HEK293 (cell line): ENCODE results near the gene ST8SIA5.

Source experiments
- CTCF ChIA-PET: fragments of 350-600 bp; formaldehyde crosslinking; extraction: SDS; loops from one replicate; lab custom pipeline; 2021; ENCODE audit warnings: antibody characterized with exemption; lab: Yijun Ruan, JAX
- POLR2A ChIA-PET: fragments of 300-600 bp; formaldehyde crosslinking; extraction: SDS; loops from one replicate; lab custom pipeline; 2020; ENCODE audit warnings: antibody characterized with exemption, inconsistent platforms; lab: Yijun Ruan, JAX
- H3K27ac ChIP-seq: fragments of 200-500 bp; sonication (Bioruptor generic); 2 replicates; pipeline ENCODE4 v1.5.1; 2014; ENCODE audit warnings: low read depth, low read length, control low read depth, inconsistent platforms; ENCODE audit errors: extremely low read depth
- H3K36me3 ChIP-seq, 2 experiments: fragments of 200-500 bp in 1 of 2; sonication (Bioruptor generic) in 1 of 2; 1 replicate in 1 of 2; 2 replicates in 1 of 2; pipeline ENCODE4 v1.5.1; 2014 to 2017; ENCODE audit warnings: inconsistent platforms in 2 of 2, low read length in 2 of 2; ENCODE audit not compliant: control insufficient read depth in 2 of 2, insufficient read depth in 1 of 2
- H3K4me1 ChIP-seq: fragments of 200-500 bp; sonication (Bioruptor generic); 2 replicates; pipeline ENCODE4 v1.5.1; 2014; ENCODE audit warnings: mild to moderate bottlenecking, low read length, inconsistent platforms; ENCODE audit not compliant: control insufficient read depth, insufficient read depth
- H3K4me3 ChIP-seq: 2 replicates; pipeline ENCODE4 v1.5.1; 2011; ENCODE audit warnings: low read depth, mild to moderate bottlenecking, control low read depth, low read length, moderate library complexity
- H3K9me3 ChIP-seq: fragments of 200-500 bp; sonication (Bioruptor generic); 2 replicates; pipeline ENCODE4 v1.5.1; 2014; ENCODE audit warnings: low read depth, low read length, inconsistent platforms; ENCODE audit not compliant: control insufficient read depth, insufficient read depth
- GLI4 ChIP-seq: fragments of 450-650 bp; formaldehyde crosslinking; IDR thresholded peaks from 2 replicates; pipeline ENCODE4 v1.5.1; 2016; ENCODE audit warnings: missing biosample characterization, missing genetic modification characterization
- KLF16 ChIP-seq: fragments of 450-650 bp; formaldehyde crosslinking; IDR thresholded peaks from 2 replicates; pipeline ENCODE4 v1.5.1; 2017; ENCODE audit warnings: missing biosample characterization, missing genetic modification characterization
- KLF8 ChIP-seq: fragments of 450-650 bp; formaldehyde crosslinking; IDR thresholded peaks from 2 replicates; pipeline ENCODE4 v1.5.1; 2016; ENCODE audit warnings: missing biosample characterization, missing genetic modification characterization
- ZEB2 ChIP-seq: fragments of 450-650 bp; formaldehyde crosslinking; IDR thresholded peaks from 2 replicates; pipeline ENCODE4 v1.5.1; 2016; ENCODE audit warnings: missing biosample characterization, missing genetic modification characterization
- ZFP41 ChIP-seq: fragments of 450-650 bp; formaldehyde crosslinking; IDR thresholded peaks from 2 replicates; pipeline ENCODE4 v1.5.1; 2016; ENCODE audit warnings: missing biosample characterization, missing genetic modification characterization, borderline replicate concordance
- ZNF221 ChIP-seq: fragments of 450-650 bp; formaldehyde crosslinking; IDR thresholded peaks from 2 replicates; pipeline ENCODE4 v1.5.1; 2017; ENCODE audit warnings: missing biosample characterization, missing genetic modification characterization, borderline replicate concordance
- ZNF311 ChIP-seq: fragments of 450-650 bp; formaldehyde crosslinking; IDR thresholded peaks from 2 replicates; pipeline ENCODE4 v1.5.1; 2017; ENCODE audit warnings: missing biosample characterization, missing genetic modification characterization, borderline replicate concordance
- ZNF549 ChIP-seq: fragments of 450-650 bp; IDR thresholded peaks from 2 replicates; pipeline ENCODE4 v1.5.1; 2018; ENCODE audit warnings: missing biosample characterization, missing genetic modification characterization, mild to moderate bottlenecking, inconsistent platforms, moderate library complexity
- ZNF596 ChIP-seq: fragments of 450-650 bp; IDR thresholded peaks from 2 replicates; pipeline ENCODE4 v1.5.0; 2018; ENCODE audit warnings: missing biosample characterization, mild to moderate bottlenecking, missing genetic modification characterization, moderate library complexity
- ZNF670 ChIP-seq: fragments of 450-650 bp; formaldehyde crosslinking; IDR thresholded peaks from 2 replicates; pipeline ENCODE4 v1.5.1; 2016; ENCODE audit warnings: missing biosample characterization, missing genetic modification characterization, low read depth
- ZNF768 ChIP-seq: fragments of 450-650 bp; formaldehyde crosslinking; IDR thresholded peaks from 2 replicates; pipeline ENCODE4 v1.5.1; 2018; ENCODE audit warnings: missing biosample characterization, mild to moderate bottlenecking, missing genetic modification characterization
- TF ChIP-seq, protein P1 (sequence below): fragments of 450-650 bp; formaldehyde crosslinking; IDR thresholded peaks from 2 replicates; pipeline ENCODE4 v1.5.1; 2017; ENCODE audit warnings: missing biosample characterization, missing genetic modification characterization
- TF ChIP-seq, protein P2 (sequence below): fragments of 450-650 bp; formaldehyde crosslinking; conservative IDR thresholded peaks from 2 replicates; pipeline ENCODE4 v1.5.1; 2016; ENCODE audit warnings: low read depth, missing biosample characterization, missing genetic modification characterization
- TF ChIP-seq, protein P3 (sequence below): fragments of 450-650 bp; formaldehyde crosslinking; IDR thresholded peaks from 2 replicates; pipeline ENCODE4 v1.5.1; 2016; ENCODE audit warnings: missing biosample characterization, missing genetic modification characterization
- TF ChIP-seq, protein P4 (sequence below): fragments of 450-650 bp; formaldehyde crosslinking; IDR thresholded peaks from 2 replicates; pipeline ENCODE4 v1.5.1; 2016; ENCODE audit warnings: missing biosample characterization, missing genetic modification characterization

The ST8SIA5 gene

DNA sequence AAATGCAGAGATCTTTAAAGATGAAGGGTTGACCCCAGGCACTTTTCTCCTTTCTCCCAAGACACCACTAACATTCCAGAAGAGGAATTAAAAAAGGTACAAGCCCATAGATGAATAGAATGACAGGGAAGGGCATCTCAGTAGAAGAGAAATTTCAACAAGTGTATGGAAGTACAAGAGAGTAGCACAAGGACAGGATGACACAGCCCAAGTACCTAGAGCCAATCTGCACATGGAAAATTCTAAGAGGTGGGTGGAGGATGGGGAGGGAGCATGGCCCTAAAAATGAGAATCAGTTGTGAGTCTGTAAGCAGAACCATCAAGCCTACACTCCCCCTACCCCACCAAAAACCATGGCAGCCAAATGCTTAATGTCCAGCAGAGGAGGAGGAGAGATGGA lies 60.2 kb downstream of the ST8SIA5 start:
- CTCF ChIA-PET = no interaction called here
- no peak overlapping the region for H3K4me3 ChIP-seq
- H3K4me1 ChIP-seq = no peaks in the 10 kb centered on the region
- no peaks in the 10 kb centered on the region for H3K9me3 ChIP-seq
- POLR2A ChIA-PET = no interaction called here
- TF ChIP-seq, protein P1, sequence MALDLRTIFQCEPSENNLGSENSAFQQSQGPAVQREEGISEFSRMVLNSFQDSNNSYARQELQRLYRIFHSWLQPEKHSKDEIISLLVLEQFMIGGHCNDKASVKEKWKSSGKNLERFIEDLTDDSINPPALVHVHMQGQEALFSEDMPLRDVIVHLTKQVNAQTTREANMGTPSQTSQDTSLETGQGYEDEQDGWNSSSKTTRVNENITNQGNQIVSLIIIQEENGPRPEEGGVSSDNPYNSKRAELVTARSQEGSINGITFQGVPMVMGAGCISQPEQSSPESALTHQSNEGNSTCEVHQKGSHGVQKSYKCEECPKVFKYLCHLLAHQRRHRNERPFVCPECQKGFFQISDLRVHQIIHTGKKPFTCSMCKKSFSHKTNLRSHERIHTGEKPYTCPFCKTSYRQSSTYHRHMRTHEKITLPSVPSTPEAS (tag by site-specific recombination) = no peak
- TF ChIP-seq, protein P2, sequence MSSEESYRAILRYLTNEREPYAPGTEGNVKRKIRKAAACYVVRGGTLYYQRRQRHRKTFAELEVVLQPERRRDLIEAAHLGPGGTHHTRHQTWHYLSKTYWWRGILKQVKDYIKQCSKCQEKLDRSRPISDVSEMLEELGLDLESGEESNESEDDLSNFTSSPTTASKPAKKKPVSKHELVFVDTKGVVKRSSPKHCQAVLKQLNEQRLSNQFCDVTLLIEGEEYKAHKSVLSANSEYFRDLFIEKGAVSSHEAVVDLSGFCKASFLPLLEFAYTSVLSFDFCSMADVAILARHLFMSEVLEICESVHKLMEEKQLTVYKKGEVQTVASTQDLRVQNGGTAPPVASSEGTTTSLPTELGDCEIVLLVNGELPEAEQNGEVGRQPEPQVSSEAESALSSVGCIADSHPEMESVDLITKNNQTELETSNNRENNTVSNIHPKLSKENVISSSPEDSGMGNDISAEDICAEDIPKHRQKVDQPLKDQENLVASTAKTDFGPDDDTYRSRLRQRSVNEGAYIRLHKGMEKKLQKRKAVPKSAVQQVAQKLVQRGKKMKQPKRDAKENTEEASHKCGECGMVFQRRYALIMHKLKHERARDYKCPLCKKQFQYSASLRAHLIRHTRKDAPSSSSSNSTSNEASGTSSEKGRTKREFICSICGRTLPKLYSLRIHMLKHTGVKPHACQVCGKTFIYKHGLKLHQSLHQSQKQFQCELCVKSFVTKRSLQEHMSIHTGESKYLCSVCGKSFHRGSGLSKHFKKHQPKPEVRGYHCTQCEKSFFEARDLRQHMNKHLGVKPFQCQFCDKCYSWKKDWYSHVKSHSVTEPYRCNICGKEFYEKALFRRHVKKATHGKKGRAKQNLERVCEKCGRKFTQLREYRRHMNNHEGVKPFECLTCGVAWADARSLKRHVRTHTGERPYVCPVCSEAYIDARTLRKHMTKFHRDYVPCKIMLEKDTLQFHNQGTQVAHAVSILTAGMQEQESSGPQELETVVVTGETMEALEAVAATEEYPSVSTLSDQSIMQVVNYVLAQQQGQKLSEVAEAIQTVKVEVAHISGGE (tag by site-specific recombination) = no peak
- TF ChIP-seq, protein P3, sequence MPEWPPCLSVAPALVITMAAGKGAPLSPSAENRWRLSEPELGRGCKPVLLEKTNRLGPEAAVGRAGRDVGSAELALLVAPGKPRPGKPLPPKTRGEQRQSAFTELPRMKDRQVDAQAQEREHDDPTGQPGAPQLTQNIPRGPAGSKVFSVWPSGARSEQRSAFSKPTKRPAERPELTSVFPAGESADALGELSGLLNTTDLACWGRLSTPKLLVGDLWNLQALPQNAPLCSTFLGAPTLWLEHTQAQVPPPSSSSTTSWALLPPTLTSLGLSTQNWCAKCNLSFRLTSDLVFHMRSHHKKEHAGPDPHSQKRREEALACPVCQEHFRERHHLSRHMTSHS (tag by site-specific recombination) = no peak
- TF ChIP-seq, protein P4, sequence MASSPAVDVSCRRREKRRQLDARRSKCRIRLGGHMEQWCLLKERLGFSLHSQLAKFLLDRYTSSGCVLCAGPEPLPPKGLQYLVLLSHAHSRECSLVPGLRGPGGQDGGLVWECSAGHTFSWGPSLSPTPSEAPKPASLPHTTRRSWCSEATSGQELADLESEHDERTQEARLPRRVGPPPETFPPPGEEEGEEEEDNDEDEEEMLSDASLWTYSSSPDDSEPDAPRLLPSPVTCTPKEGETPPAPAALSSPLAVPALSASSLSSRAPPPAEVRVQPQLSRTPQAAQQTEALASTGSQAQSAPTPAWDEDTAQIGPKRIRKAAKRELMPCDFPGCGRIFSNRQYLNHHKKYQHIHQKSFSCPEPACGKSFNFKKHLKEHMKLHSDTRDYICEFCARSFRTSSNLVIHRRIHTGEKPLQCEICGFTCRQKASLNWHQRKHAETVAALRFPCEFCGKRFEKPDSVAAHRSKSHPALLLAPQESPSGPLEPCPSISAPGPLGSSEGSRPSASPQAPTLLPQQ (tag by site-specific recombination) = no peak
- no peak overlapping the region for H3K27ac ChIP-seq
- no peaks in the 10 kb centered on the region for H3K36me3 ChIP-seq

DNA sequence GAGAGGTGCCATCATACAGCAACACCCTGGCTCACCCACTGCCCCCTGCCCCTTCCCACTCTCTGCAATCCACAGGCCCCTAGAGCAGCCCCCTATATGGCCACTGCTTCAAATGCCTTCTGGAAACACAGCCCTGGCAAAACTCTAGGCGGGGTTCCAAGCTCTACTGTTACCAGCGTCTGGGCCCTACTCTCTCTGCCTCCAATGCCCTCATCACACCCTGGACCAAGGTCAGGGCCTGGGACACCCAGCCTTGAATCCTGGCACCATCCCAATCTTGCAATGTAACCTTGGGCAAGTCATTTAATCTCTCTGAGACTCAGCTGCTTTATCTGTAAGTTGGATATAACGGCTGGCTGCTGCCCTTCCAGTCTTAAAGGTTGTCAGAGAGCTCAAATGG lies 60.6 kb downstream of the ST8SIA5 start:
- no peak overlapping the region for H3K4me3 ChIP-seq
- TF ChIP-seq ZFP41 (tag by site-specific recombination) (no peak), KLF8 (no peak), ZNF311 (no peak), ZNF549 (tag by site-specific recombination) (no peak), ZNF221 (tag by site-specific recombination) (no peak), KLF16 (tag by site-specific recombination) (no peak)
- POLR2A ChIA-PET = no interaction called here
- H3K4me1 ChIP-seq = no peaks in the 10 kb centered on the region
- CTCF ChIA-PET = no interaction called here
- H3K27ac ChIP-seq = no peak overlapping the region
- H3K9me3 ChIP-seq = no peaks in the 10 kb centered on the region
- no peaks in the 10 kb centered on the region for H3K36me3 ChIP-seq

DNA sequence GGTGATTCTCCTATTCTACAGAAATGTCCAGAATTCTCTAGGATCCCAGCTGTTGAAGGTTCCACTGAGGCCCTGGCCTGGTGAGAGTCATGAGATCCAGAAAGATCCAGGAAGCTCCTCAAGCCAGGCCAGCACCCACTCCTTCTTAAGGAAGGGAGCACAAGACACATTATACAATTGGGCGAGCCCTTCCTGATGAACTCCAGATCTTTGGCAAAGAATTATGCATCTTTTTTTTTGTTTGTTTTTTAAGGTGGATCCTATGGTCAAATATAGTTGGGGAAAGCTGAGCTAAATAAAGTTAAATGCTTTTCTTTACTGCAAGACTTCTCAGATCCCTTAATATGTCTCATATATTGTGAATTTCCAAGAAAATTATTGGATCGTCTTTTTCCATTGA lies 62.9 kb downstream of the ST8SIA5 start:
- ChIA-PET POLR2A (no interaction called here), CTCF (interaction anchor here (0.7 kb wide), 1 partner anchor 37 kb away, joined by 3 read pairs; no protein-coding TSS in a partner anchor)
- Histone ChIP-seq H3K4me1 (no peaks in the 10 kb centered on the region), H3K36me3 (no peaks in the 10 kb centered on the region), H3K4me3 (no peak overlapping the region), H3K9me3 (no peaks in the 10 kb centered on the region), H3K27ac (no peak overlapping the region)
- TF ChIP-seq GLI4 (no peak), ZNF670 (no peak), ZEB2 (tag by site-specific recombination) (no peak), ZNF311 (no peak), ZNF768 (tag by site-specific recombination) (no peak), ZNF596 (no peak)
- TF ChIP-seq, protein P4 (tag by site-specific recombination) = no peak
